Sigmoid colon (tissue), 7 donors: ENCODE data around the gene SPATA31E1. TPM values are rescaled to one million over a fixed set of nuclear protein-coding genes. Genes with fewer than 3 reads are reported as not detected.

Source experiments
- DNase-seq: peaks from one replicate; pipeline ENCODE4 v3.0.0-alpha.2; 2019
- H3K27ac ChIP-seq, 4 donors: fragments of 200-600 bp; sonication (generic); one replicate each; pipeline ENCODE4 v1.5.1; 2016 to 2019; ENCODE audit warnings: mild to moderate bottlenecking in 1 of 4
- H3K27me3 ChIP-seq, 3 donors: fragments of 200-600 bp; sonication (generic); one replicate each; pipeline ENCODE4 v1.5.1; 2019; ENCODE audit warnings: mild to moderate bottlenecking in 1 of 3
- H3K36me3 ChIP-seq, 4 donors: fragments of 200-600 bp; sonication (generic); one replicate each; pipeline ENCODE4 v1.5.1; 2016 to 2019
- H3K4me1 ChIP-seq, 4 donors: fragments of 200-600 bp; sonication (generic); one replicate each; pipeline ENCODE4 v1.5.1; 2017 to 2019
- H3K4me3 ChIP-seq, 4 donors: fragments of 200-600 bp; sonication (generic); one replicate each; pipeline ENCODE4 v1.5.1; 2017 to 2019; ENCODE audit warnings: mild to moderate bottlenecking in 2 of 4, moderate library complexity in 1 of 4
- H3K9me3 ChIP-seq, 4 donors: fragments of 200-600 bp in 3 of 4; sonication (generic) in 3 of 4; one replicate each; pipeline versions ENCODE4 v1.5.1 to v1.6.1; 2013 to 2019
- EP300 ChIP-seq, 4 donors: sonication (generic); formaldehyde crosslinking; IDR thresholded peaks; one replicate each; pipeline ENCODE4 v1.6.1; 2017; ENCODE audit warnings: antibody characterized with exemption in 4 of 4
- POLR2A ChIP-seq, 2 donors: fragments of 450-650 bp; IDR thresholded peaks; one replicate each; pipeline ENCODE4 v1.6.1; 2016; ENCODE audit warnings: antibody characterized with exemption in 2 of 2, mild to moderate bottlenecking in 2 of 2, moderate library complexity in 2 of 2
- POLR2AphosphoS5 ChIP-seq, 4 donors: sonication (generic); formaldehyde crosslinking; IDR thresholded peaks; one replicate each; pipeline ENCODE4 v1.6.1; 2017; ENCODE audit warnings: antibody characterized with exemption in 4 of 4
- WGBS, 2 donors: extraction: QIAGEN DNeasy Blood & Tissue Kit; methylation state at CpG; one replicate each; pipeline ENCODE4 v1.1.7; 2013; 5-methylcytosine and 5-hydroxymethylcytosine counted together
- intact Hi-C: fragments of 100-400 bp; cut with DNase I; formaldehyde crosslinking; loops from one replicate; pipeline ENCODE4 v1.15.1; 2023
- polyA plus RNA-seq, 3 donors: library from polyadenylated mRNA; stranded (reverse); fragments of 200-250 nt; gene quantifications; one replicate each; pipeline ENCODE4 v1.2.3, GENCODE V29; 2013
- total RNA-seq, 4 donors: library from RNA; depleted of rRNA; stranded (reverse); fragments of >200 nt; gene quantifications; one replicate each; pipeline ENCODE4 v1.1.0, GENCODE V29; 2016
- TF ChIP-seq, protein P1 (sequence below), 4 experiments: fragments of 450-650 bp in 3 of 4; fragments of 200-600 bp in 1 of 4; IDR thresholded peaks; one replicate each; pipeline ENCODE4 v1.5.1; 2016 to 2019; ENCODE audit warnings: antibody characterized with exemption in 4 of 4, mild to moderate bottlenecking in 3 of 4, moderate library complexity in 2 of 4
- donor health status: healthy with polysubstance abuse.
- donor health status: Bipolar disorder and iron deficiency.
- donor health status: healthy.

SPATA31E1 gene
- total and polyA plus RNA-seq, 7 donors, result 0.01 TPM; not detected in 6

DNA sequence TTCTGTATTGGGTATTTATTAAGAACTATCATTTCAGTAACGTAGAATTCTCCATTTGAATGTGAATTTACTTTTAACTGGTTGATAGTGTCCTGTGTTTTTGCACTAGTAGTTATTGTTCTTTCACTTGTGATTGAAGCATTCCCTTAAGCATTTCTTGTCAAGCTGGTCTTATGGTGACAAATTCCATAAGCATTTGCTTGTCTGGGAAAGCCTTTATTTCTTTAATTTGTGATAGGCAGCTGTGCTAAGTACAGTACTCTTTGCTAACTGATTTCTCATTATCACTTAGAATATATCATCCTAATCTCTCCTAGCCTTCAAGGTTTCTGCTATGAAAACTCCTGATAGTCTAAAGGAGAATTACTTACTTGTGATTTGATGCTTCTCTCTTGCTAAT is 21.3 kb upstream of the SPATA31E1 start:
- Histone ChIP-seq H3K9me3 (peaks cover 0 to 8% (median 3%) of the 10 kb centered on the region in 4 donors), H3K4me1 (no peaks in the 10 kb centered on the region), H3K4me3 (no peak overlapping the region), H3K36me3 (no peaks in the 10 kb centered on the region), H3K27ac (no peak overlapping the region), H3K27me3 (no peaks in the 10 kb centered on the region)
- TF ChIP-seq EP300 (IDR thresholded peaks at IDR 0.05), result no peak
- no peak for TF ChIP-seq POLR2AphosphoS5 (IDR thresholded peaks at IDR 0.05)
- TF ChIP-seq, protein P1, sequence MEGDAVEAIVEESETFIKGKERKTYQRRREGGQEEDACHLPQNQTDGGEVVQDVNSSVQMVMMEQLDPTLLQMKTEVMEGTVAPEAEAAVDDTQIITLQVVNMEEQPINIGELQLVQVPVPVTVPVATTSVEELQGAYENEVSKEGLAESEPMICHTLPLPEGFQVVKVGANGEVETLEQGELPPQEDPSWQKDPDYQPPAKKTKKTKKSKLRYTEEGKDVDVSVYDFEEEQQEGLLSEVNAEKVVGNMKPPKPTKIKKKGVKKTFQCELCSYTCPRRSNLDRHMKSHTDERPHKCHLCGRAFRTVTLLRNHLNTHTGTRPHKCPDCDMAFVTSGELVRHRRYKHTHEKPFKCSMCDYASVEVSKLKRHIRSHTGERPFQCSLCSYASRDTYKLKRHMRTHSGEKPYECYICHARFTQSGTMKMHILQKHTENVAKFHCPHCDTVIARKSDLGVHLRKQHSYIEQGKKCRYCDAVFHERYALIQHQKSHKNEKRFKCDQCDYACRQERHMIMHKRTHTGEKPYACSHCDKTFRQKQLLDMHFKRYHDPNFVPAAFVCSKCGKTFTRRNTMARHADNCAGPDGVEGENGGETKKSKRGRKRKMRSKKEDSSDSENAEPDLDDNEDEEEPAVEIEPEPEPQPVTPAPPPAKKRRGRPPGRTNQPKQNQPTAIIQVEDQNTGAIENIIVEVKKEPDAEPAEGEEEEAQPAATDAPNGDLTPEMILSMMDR (IDR thresholded peaks at IDR 0.05), result no peak
- no peak for TF ChIP-seq POLR2A (IDR thresholded peaks at IDR 0.05)
- DNase-seq, result no peak
- WGBS, 2 donors, result 86 to 92% methylated on average over 1 of the region's 1 CpG
- intact Hi-C loops, result no loop called here

DNA sequence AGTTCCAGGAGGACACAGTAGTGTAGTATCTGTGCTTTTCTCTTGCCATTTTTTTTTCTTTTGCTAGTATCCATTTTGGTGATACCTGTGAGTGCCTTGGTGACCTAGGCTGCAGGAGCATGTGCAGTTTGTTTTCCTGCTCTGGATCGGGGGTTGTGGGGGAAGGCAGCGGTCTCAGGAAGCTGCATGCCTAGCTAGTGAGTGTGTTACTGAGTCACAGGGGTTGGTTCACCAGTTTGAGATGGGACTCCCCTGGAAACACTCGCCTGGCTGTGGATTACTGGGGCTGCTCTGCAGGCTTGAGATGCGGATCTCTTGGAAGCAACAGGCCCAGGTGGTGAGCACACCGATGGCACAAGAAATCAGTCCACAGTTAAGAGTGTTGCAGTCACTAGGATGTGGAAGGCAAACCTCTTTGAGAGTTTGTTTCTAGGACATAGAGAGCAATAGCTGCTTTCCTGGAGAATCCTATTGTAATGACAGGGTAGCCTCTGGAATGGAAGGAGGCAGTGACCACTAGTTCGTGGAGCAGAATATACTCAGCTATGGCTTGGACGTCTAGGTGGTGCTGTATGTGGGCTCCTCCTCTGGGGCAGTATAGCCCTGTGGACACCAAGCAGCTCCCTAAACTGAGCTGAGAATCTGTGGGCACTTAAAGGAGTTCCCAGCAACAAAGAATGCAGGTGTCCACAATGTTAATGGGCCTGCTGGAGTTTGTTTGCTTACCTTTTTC is 20.0 kb upstream of the SPATA31E1 start:
- intact Hi-C loops, result no loop called here
- H3K27me3 ChIP-seq, result no peaks in the 10 kb centered on the region
- H3K4me3 ChIP-seq, result no peak overlapping the region
- no peak overlapping the region for H3K27ac ChIP-seq
- no peak for DNase-seq
- 75 to 80% methylated on average over 7 of the region's 7 CpGs for WGBS, 2 donors
- H3K9me3 ChIP-seq, result peaks cover 0 to 8% (median 3%) of the 10 kb centered on the region in 4 donors
- no peaks in the 10 kb centered on the region for H3K4me1 ChIP-seq
- no peaks in the 10 kb centered on the region for H3K36me3 ChIP-seq
- TF ChIP-seq POLR2AphosphoS5 (IDR thresholded peaks at IDR 0.05), result no peak
- TF ChIP-seq EP300 (IDR thresholded peaks at IDR 0.05), result no peak

DNA sequence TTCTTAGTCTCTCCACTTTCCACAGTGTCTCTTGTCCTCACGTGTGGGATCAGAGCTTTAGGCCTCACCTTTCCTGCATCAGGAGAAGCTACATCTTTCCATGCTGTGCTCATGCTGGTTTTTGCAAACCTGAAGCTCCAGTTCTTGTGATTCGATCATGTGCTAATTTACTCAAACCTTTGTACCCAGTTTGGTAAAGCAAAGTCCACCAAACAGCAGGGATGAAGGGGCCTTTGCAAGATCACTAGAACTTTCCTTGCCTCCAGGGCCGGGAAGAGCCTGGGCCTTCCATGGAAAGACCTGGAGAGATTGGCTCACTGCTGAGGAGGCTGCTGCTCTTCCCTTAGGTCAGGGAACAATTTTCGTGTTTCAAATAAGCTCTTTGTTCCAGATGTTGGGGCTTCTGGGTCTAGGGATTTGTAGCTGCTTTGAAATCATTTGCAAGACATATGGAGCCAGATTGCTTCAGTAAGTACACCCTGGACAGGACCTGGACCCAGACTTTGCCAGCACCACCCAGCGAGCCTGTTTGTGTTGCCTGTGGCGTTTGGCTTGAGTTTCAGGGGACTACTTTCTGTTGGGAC is 18.7 kb upstream of the SPATA31E1 start:
- H3K9me3 ChIP-seq, result peaks cover 0 to 8% (median 3%) of the 10 kb centered on the region in 4 donors
- H3K27me3 ChIP-seq, result no peaks in the 10 kb centered on the region
- TF ChIP-seq POLR2AphosphoS5 (IDR thresholded peaks at IDR 0.05), result no peak
- TF ChIP-seq POLR2A (IDR thresholded peaks at IDR 0.05), result no peak
- TF ChIP-seq, protein P1 (IDR thresholded peaks at IDR 0.05), result no peak
- TF ChIP-seq EP300 (IDR thresholded peaks at IDR 0.05), result no peak
- 74 to 88% methylated on average over 6 of the region's 6 CpGs for WGBS, 2 donors
- no peaks in the 10 kb centered on the region for H3K4me1 ChIP-seq
- intact Hi-C loops, result no loop called here
- H3K36me3 ChIP-seq, result no peaks in the 10 kb centered on the region
- no peak overlapping the region for H3K27ac ChIP-seq
- DNase-seq, result no peak
- H3K4me3 ChIP-seq, result no peak overlapping the region

DNA sequence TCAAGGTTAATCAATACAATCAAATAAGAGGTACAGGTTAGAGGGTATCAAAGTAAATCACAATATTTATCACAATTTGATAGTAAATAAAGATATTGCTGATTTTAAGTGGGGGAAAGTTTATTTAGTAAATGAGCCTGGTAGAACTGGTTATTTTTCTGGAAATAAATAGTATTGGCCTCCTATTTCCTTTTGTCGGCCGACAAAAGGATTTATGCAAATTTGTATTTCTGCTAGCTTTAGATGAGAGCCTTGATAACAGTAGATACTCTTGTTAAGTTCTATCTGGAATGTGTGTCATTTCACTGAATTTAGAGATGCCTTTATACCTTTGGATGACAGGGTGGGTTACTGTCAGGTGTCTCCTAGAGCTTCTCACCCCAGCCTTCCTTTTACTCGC is 17.8 kb upstream of the SPATA31E1 start:
- H3K27me3 ChIP-seq, result no peaks in the 10 kb centered on the region
- WGBS, 2 donors, result 85 to 91% methylated on average over 3 of the region's 3 CpGs
- H3K4me3 ChIP-seq, result no peak overlapping the region
- H3K36me3 ChIP-seq, result no peaks in the 10 kb centered on the region
- TF ChIP-seq, protein P1 (IDR thresholded peaks at IDR 0.05), result no peak
- TF ChIP-seq POLR2AphosphoS5 (IDR thresholded peaks at IDR 0.05) (no peak), POLR2A (IDR thresholded peaks at IDR 0.05) (no peak), EP300 (IDR thresholded peaks at IDR 0.05) (no peak)
- no peak for DNase-seq
- no peaks in the 10 kb centered on the region for H3K4me1 ChIP-seq
- H3K9me3 ChIP-seq, result peaks cover 0 to 8% (median 3%) of the 10 kb centered on the region in 4 donors
- no peak overlapping the region for H3K27ac ChIP-seq
- intact Hi-C loops, result no loop called here

DNA sequence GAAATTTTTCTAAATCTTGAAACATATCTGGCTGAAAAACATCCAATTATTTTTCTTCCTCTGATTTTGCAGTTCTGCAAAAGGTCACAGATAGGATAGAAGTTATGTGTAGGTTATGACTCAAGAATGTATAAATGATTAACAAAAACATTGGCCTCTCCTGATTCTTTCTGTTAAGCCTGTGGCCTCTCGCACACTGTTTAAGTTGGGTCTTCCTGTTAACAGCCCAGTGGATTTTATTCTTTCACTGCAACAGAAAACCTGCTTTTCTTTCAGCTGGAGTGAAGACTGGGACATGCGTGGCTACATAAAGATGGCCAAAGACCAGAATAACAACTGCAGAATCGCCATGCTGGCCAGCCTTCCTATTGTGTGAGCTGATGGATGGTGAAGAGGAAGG is 17.1 kb upstream of the SPATA31E1 start:
- Histone ChIP-seq H3K9me3 (peaks cover 0 to 7% (median 3%) of the 10 kb centered on the region in 4 donors), H3K36me3 (no peaks in the 10 kb centered on the region), H3K27me3 (no peaks in the 10 kb centered on the region), H3K4me3 (no peak overlapping the region), H3K4me1 (peaks cover 0 to 6% (median 2%) of the 10 kb centered on the region in 4 donors), H3K27ac (no peak overlapping the region)
- intact Hi-C loops, result no loop called here
- no peak for DNase-seq
- WGBS, 2 donors, result 19 to 60% methylated on average over 3 of the region's 3 CpGs
- TF ChIP-seq, protein P1 (IDR thresholded peaks at IDR 0.05), result no peak
- TF ChIP-seq EP300 (IDR thresholded peaks at IDR 0.05) (no peak), POLR2AphosphoS5 (IDR thresholded peaks at IDR 0.05) (no peak), POLR2A (IDR thresholded peaks at IDR 0.05) (no peak)
